HEK293T (cell line): ENCODE data around the gene CAMKMT.

Experiments used
- CTCF ChIA-PET: fragments of 350-600 bp; formaldehyde crosslinking; extraction: SDS; loops from one replicate; lab custom pipeline; 2021; ENCODE audit warnings: antibody characterized with exemption, inconsistent platforms; lab: Yijun Ruan, JAX
- POLR2A ChIA-PET: fragments of 350-600 bp; formaldehyde crosslinking; extraction: SDS; loops from one replicate; lab custom pipeline; 2020; ENCODE audit warnings: antibody characterized with exemption, inconsistent platforms; lab: Yijun Ruan, JAX
- DNase-seq: peaks from one replicate; pipeline ENCODE4 v3.0.0; 2012; ENCODE audit warnings: mixed read lengths; ENCODE audit errors: extremely low spot score
- ARNT ChIP-seq: fragments of 450-650 bp; IDR thresholded peaks from 2 replicates; pipeline ENCODE4 v1.6.1; 2017; ENCODE audit warnings: mild to moderate bottlenecking
- BHLHE40 ChIP-seq: fragments of 450-650 bp; IDR thresholded peaks from 2 replicates; pipeline ENCODE4 v1.6.1; 2016; ENCODE audit warnings: mild to moderate bottlenecking, moderate library complexity, borderline replicate concordance
- CTBP1 ChIP-seq: fragments of 450-650 bp; IDR thresholded peaks from 2 replicates; pipeline ENCODE4 v1.6.1; 2016; ENCODE audit warnings: borderline replicate concordance
- ELF4 ChIP-seq: fragments of 450-650 bp; IDR thresholded peaks from 2 replicates; pipeline ENCODE4 v1.6.1; 2017; ENCODE audit warnings: antibody characterized with exemption
- FOXA1 ChIP-seq: fragments of 450-650 bp; IDR thresholded peaks from 2 replicates; pipeline ENCODE4 v1.6.1; 2016; ENCODE audit warnings: mild to moderate bottlenecking
- FOXK2 ChIP-seq: fragments of 450-650 bp; IDR thresholded peaks from 2 replicates; pipeline ENCODE4 v1.6.1; 2016; ENCODE audit warnings: mild to moderate bottlenecking
- FOXM1 ChIP-seq: fragments of 450-650 bp; IDR thresholded peaks from 2 replicates; pipeline ENCODE4 v1.6.1; 2017; ENCODE audit warnings: mild to moderate bottlenecking, borderline replicate concordance
- HDGF ChIP-seq: fragments of 450-650 bp; IDR thresholded peaks from 2 replicates; pipeline ENCODE4 v1.6.1; 2017; ENCODE audit warnings: antibody characterized with exemption, borderline replicate concordance
- L3MBTL2 ChIP-seq: fragments of 450-650 bp; conservative IDR thresholded peaks from 2 replicates; pipeline ENCODE4 v1.6.1; 2016; ENCODE audit warnings: mild to moderate bottlenecking
- LEF1 ChIP-seq: fragments of 450-650 bp; IDR thresholded peaks from 2 replicates; pipeline ENCODE4 v1.6.1; 2017; ENCODE audit warnings: mild to moderate bottlenecking, borderline replicate concordance
- NFRKB ChIP-seq: fragments of 450-650 bp; IDR thresholded peaks from 2 replicates; pipeline ENCODE4 v1.6.1; 2016; ENCODE audit warnings: mild to moderate bottlenecking, moderate library complexity
- SP1 ChIP-seq: fragments of 450-650 bp; IDR thresholded peaks from 2 replicates; pipeline ENCODE4 v1.6.1; 2017
- SUZ12 ChIP-seq: fragments of 450-650 bp; IDR thresholded peaks from 2 replicates; pipeline ENCODE4 v1.6.1; 2016; ENCODE audit warnings: mild to moderate bottlenecking
- TARDBP ChIP-seq: fragments of 450-650 bp; IDR thresholded peaks from 2 replicates; pipeline ENCODE4 v1.6.1; 2016
- ZNF384 ChIP-seq: fragments of 450-650 bp; IDR thresholded peaks from 2 replicates; pipeline ENCODE4 v1.6.1; 2016
- TF ChIP-seq, protein P1 (sequence below): fragments of 450-650 bp; IDR thresholded peaks from 2 replicates; pipeline ENCODE4 v1.6.1; 2016

Gene CAMKMT

GRCh38 chr2:44638649-44639048, 276.9 kb downstream of the CAMKMT start:
- CTCF ChIA-PET, result no interaction called here
- POLR2A ChIA-PET, result no interaction called here
- DNase-seq, result no peak
- TF ChIP-seq FOXK2 (no peak), HDGF (no peak), BHLHE40 (no peak)

GRCh38 chr2:44639399-44639798, 277.7 kb downstream of the CAMKMT start:
- no peak for DNase-seq
- CTCF ChIA-PET, result no interaction called here
- TF ChIP-seq CTBP1 (no peak), L3MBTL2 (no peak), ELF4 (no peak), FOXM1 (no peak), BHLHE40 (no peak), FOXK2 (no peak), HDGF (no peak), TARDBP (no peak), FOXA1 (no peak), ZNF384 (no peak), NFRKB (no peak), SP1 (no peak), SUZ12 (no peak), ARNT (no peak), LEF1 (no peak)
- TF ChIP-seq, protein P1, sequence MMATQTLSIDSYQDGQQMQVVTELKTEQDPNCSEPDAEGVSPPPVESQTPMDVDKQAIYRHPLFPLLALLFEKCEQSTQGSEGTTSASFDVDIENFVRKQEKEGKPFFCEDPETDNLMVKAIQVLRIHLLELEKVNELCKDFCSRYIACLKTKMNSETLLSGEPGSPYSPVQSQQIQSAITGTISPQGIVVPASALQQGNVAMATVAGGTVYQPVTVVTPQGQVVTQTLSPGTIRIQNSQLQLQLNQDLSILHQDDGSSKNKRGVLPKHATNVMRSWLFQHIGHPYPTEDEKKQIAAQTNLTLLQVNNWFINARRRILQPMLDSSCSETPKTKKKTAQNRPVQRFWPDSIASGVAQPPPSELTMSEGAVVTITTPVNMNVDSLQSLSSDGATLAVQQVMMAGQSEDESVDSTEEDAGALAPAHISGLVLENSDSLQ, result no peak
- POLR2A ChIA-PET, result interaction anchor here (0.6 kb wide), 1 partner anchor 109 kb away, joined by 3 read pairs; no protein-coding TSS in a partner anchor

GRCh38 chr2:44642123-44642857, 280.5 kb downstream of the CAMKMT start:
- CTCF ChIA-PET, result interaction anchor here (0.6 to 1.6 kb wide), 2 partner anchors 83 to 163 kb away, joined by 3 read pairs; no protein-coding TSS in a partner anchor
- TF ChIP-seq, protein P1, result no peak
- TF ChIP-seq ARNT (no peak), ZNF384 (no peak), FOXK2 (no peak), SP1 (no peak), L3MBTL2 (no peak), FOXM1 (no peak), LEF1 (no peak), SUZ12 (no peak), NFRKB (no peak), HDGF (no peak)
- POLR2A ChIA-PET, result no interaction called here
- DNase-seq, result no peak

DNA sequence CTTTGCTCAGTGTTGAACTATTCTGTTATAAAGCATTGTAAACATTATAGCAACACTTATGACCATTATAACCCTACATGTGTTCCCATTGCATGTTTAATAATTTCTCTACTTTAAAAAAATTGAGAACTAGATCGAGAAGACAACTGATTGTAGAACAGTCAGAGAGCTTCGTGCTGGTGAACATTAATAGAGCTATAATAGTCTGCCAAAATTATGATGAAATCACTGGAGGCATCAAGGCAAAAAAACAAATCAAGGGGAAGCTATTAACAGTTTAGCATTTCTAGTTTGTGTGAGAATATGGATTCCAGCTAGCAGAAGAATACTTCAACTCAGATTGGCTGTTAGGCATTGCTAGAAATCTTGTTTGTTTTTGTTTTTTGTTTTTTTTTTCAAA, 284.2 kb downstream of the CAMKMT start:
- CTCF ChIA-PET, result no interaction called here
- TF ChIP-seq ZNF384, result no peak
- TF ChIP-seq, protein P1, result no peak
- no peak for TF ChIP-seq TARDBP
- no peak for TF ChIP-seq HDGF
- TF ChIP-seq FOXM1, result no peak
- no peak for TF ChIP-seq FOXK2
- no peak for TF ChIP-seq NFRKB
- no peak for TF ChIP-seq ARNT
- TF ChIP-seq SUZ12, result no peak
- TF ChIP-seq L3MBTL2, result no peak
- no peak for TF ChIP-seq SP1
- TF ChIP-seq LEF1, result no peak
- no peak for TF ChIP-seq FOXA1
- TF ChIP-seq CTBP1, result no peak
- TF ChIP-seq BHLHE40, result no peak
- TF ChIP-seq ELF4, result no peak
- DNase-seq, result no peak
- POLR2A ChIA-PET, result no interaction called here

DNA sequence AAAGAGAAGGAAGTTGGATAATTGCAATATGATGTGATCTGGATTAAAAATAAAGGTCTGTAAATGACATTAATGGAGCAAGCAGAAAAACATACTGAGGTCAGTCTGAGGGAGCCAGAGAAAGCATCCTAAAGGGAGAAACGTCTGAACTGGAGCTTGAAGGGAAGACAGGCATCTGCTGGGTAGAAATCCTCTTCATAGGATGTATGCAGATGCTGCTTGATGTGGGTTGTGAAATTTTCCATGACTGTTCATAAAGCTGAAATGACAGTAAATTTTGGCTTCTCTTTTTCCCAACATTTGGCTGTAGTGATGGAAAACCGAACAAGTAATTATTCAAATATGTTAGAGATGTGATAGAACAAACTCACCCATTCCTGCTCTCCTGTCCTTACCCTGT, 287.6 kb downstream of the CAMKMT start:
- TF ChIP-seq FOXA1, result no peak
- TF ChIP-seq FOXK2, result no peak
- TF ChIP-seq LEF1, result no peak
- no peak for TF ChIP-seq SP1
- TF ChIP-seq FOXM1, result no peak
- no peak for TF ChIP-seq TARDBP
- TF ChIP-seq ARNT, result no peak
- TF ChIP-seq, protein P1, result no peak
- TF ChIP-seq NFRKB, result no peak
- TF ChIP-seq ZNF384, result no peak
- TF ChIP-seq HDGF, result no peak
- TF ChIP-seq CTBP1, result no peak
- no peak for TF ChIP-seq BHLHE40
- no peak for TF ChIP-seq ELF4
- TF ChIP-seq L3MBTL2, result no peak
- no peak for TF ChIP-seq SUZ12
- POLR2A ChIA-PET, result no interaction called here
- no peak for DNase-seq
- CTCF ChIA-PET, result no interaction called here
